ENCODE data around the gene SVOPL. TPM values are rescaled to one million over a fixed set of nuclear protein-coding genes. Genes with fewer than 3 reads are reported as not detected.

The SVOPL gene
- total and polyA plus RNA-seq, 4 donors = 0.33 TPM; not detected in 3

DNA sequence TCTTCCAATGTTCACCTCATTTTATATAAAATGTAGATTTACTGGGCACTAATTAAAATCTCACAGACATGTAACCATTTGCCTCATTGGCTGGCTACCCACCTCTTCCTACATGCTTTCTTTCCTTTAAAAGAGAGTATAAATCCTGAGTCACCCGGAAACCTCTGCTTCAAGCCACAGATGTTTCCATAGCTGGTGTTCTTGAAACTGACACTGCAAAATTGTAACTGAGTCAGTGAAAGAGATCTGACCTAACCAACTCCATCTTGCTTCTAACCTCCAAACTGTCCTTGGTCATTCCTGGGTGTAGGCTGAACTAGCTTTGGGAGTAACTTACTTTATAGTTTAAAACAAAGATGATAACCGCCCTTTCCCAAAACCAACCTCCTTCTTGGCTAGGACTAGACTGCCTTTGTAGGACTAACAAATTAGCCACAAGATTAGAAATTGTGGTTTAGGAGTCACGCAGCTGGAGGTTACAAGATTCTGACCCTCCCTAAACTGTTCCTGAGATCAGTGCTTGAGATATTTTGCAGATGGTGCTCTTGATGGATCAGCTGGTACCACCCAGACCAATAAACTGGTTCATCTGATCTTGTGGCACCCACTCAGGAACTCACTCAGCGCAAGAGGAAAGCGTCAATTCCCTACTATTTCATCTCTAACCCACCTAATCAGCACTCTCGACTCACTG is 33.5 kb downstream of the SVOPL start (continued):
- no peak for TF ChIP-seq ZBTB33 (IDR thresholded peaks at IDR 0.05)
- TF ChIP-seq, protein P1, sequence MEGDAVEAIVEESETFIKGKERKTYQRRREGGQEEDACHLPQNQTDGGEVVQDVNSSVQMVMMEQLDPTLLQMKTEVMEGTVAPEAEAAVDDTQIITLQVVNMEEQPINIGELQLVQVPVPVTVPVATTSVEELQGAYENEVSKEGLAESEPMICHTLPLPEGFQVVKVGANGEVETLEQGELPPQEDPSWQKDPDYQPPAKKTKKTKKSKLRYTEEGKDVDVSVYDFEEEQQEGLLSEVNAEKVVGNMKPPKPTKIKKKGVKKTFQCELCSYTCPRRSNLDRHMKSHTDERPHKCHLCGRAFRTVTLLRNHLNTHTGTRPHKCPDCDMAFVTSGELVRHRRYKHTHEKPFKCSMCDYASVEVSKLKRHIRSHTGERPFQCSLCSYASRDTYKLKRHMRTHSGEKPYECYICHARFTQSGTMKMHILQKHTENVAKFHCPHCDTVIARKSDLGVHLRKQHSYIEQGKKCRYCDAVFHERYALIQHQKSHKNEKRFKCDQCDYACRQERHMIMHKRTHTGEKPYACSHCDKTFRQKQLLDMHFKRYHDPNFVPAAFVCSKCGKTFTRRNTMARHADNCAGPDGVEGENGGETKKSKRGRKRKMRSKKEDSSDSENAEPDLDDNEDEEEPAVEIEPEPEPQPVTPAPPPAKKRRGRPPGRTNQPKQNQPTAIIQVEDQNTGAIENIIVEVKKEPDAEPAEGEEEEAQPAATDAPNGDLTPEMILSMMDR (IDR thresholded peaks at IDR 0.05; ENCODE audit: low read depth, low read length, missing input control) = no peak
- no peak for TF ChIP-seq FOXA2 (IDR thresholded peaks at IDR 0.05)
- no peak for TF ChIP-seq HNF4A (conservative IDR thresholded peaks at IDR 0.05)
- TF ChIP-seq JUND (IDR thresholded peaks at IDR 0.05) = no peak
- TF ChIP-seq RAD21 (IDR thresholded peaks at IDR 0.05) = no peak

- Histone ChIP-seq H3K9me3 (ENCODE audit: control insufficient read depth in 4 of 4, low read length in 3 of 4) (no peaks in the 10 kb centered on the region), H3K36me3 (ENCODE audit: control insufficient read depth in 4 of 4, insufficient read depth in 3 of 4, low read depth in 1 of 4, low read length in 3 of 4) (no peaks in the 10 kb centered on the region), H3K27me3 (ENCODE audit: control insufficient read depth in 4 of 4, insufficient read depth in 4 of 4, low read length in 3 of 4) (no peaks in the 10 kb centered on the region), H3K4me1 (ENCODE audit: control insufficient read depth in 4 of 4, insufficient read depth in 4 of 4, low read length in 3 of 4) (peaks cover 0 to 3% (median 2%) of the 10 kb centered on the region in 4 donors), H3K9ac (ENCODE audit: low read depth in 1 of 2, low read length in 2 of 2) (no peak overlapping the region), H3K4me3 (ENCODE audit: low read depth in 1 of 3, low read length in 3 of 3) (no peak overlapping the region), H3K27ac (ENCODE audit: low read depth in 1 of 2, low read length in 2 of 2) (no peak overlapping the region)
- TF ChIP-seq HNF4G (IDR thresholded peaks at IDR 0.05) = no peak
- no peak for TF ChIP-seq NR2F2 (IDR thresholded peaks at IDR 0.05)
- no peak for TF ChIP-seq ZBTB33 (IDR thresholded peaks at IDR 0.05)
- TF ChIP-seq RAD21 (IDR thresholded peaks at IDR 0.05) = no peak
- TF ChIP-seq EGR1 (IDR thresholded peaks at IDR 0.05; ENCODE audit: low read depth in 2 of 2) = no peak
- TF ChIP-seq REST (IDR thresholded peaks at IDR 0.05) = no peak
- TF ChIP-seq SP1 (IDR thresholded peaks at IDR 0.05) = no peak
- TF ChIP-seq, protein P2, sequence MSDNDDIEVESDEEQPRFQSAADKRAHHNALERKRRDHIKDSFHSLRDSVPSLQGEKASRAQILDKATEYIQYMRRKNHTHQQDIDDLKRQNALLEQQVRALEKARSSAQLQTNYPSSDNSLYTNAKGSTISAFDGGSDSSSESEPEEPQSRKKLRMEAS (IDR thresholded peaks at IDR 0.05) = no peak
- no peak for TF ChIP-seq RXRA (IDR thresholded peaks at IDR 0.05)
- TF ChIP-seq, protein P1 (IDR thresholded peaks at IDR 0.05; ENCODE audit: low read depth, low read length, missing input control) = no peak
- TF ChIP-seq GABPA (IDR thresholded peaks at IDR 0.05 in 1 of 2, conservative IDR thresholded peaks at IDR 0.05 in 1 of 2) = no peak
- no peak for TF ChIP-seq JUND (IDR thresholded peaks at IDR 0.05)
- no peak for TF ChIP-seq FOXA2 (IDR thresholded peaks at IDR 0.05)
- TF ChIP-seq YY1 (IDR thresholded peaks at IDR 0.05) = no peak
- TF ChIP-seq FOXA1 (IDR thresholded peaks at IDR 0.05) = no peak
- TF ChIP-seq TAF1 (conservative IDR thresholded peaks at IDR 0.05) = no peak
- no peak for TF ChIP-seq HNF4A (conservative IDR thresholded peaks at IDR 0.05)
- TF ChIP-seq, protein P3, sequence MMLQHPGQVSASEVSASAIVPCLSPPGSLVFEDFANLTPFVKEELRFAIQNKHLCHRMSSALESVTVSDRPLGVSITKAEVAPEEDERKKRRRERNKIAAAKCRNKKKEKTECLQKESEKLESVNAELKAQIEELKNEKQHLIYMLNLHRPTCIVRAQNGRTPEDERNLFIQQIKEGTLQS (IDR thresholded peaks at IDR 0.05) = no peak
- 19% methylated on average over 2 of the region's 2 CpGs for WGBS
- DNase-seq (ENCODE audit: low spot score) = no peak
Measured at GRCh38 chr7:138666385-138666784, 34.8 kb downstream of the SVOPL start.

All from liver (tissue), 9 donors.